ENCODE data around the gene HEPACAM2.

DNA sequence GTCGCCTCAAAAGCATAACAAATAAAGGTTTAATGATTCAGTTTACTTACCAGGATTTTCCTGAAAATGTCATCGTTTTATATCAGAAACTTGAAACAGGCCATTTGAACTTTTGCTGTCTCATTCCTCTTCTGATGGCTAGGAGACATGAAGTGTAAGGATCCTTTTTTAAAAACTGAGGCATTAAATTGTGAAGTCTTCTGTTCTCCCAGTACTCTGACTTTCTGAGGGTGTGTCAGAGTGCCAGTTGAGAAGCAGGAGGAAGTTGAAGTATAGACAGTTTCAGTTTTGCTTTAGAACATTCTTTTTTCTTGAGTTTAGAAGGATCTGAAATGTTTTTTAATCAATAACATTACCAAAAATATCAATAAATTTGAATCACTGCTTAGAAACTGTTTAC, 78.1 kb downstream of the HEPACAM2 start, which contains the start of gene SAMD9L:
- TF ChIP-seq, protein P1, sequence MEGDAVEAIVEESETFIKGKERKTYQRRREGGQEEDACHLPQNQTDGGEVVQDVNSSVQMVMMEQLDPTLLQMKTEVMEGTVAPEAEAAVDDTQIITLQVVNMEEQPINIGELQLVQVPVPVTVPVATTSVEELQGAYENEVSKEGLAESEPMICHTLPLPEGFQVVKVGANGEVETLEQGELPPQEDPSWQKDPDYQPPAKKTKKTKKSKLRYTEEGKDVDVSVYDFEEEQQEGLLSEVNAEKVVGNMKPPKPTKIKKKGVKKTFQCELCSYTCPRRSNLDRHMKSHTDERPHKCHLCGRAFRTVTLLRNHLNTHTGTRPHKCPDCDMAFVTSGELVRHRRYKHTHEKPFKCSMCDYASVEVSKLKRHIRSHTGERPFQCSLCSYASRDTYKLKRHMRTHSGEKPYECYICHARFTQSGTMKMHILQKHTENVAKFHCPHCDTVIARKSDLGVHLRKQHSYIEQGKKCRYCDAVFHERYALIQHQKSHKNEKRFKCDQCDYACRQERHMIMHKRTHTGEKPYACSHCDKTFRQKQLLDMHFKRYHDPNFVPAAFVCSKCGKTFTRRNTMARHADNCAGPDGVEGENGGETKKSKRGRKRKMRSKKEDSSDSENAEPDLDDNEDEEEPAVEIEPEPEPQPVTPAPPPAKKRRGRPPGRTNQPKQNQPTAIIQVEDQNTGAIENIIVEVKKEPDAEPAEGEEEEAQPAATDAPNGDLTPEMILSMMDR (IDR thresholded peaks at IDR 0.05), result no peak
- TF ChIP-seq POLR2A (IDR thresholded peaks at IDR 0.05), result no peak
